ENCODE data around the gene ACBD6. TPM values are rescaled to one million over a fixed set of nuclear protein-coding genes. Genes with fewer than 3 reads are reported as not detected.

ACBD6 gene
- total RNA-seq, 1 donor from 2014 or later = 34.4 TPM

GRCh38 chr1:180545991-180546390 lies 43.6 kb upstream of the ACBD6 start:
- H3K4me3 ChIP-seq = no peak overlapping the region
- TF ChIP-seq, protein P1, sequence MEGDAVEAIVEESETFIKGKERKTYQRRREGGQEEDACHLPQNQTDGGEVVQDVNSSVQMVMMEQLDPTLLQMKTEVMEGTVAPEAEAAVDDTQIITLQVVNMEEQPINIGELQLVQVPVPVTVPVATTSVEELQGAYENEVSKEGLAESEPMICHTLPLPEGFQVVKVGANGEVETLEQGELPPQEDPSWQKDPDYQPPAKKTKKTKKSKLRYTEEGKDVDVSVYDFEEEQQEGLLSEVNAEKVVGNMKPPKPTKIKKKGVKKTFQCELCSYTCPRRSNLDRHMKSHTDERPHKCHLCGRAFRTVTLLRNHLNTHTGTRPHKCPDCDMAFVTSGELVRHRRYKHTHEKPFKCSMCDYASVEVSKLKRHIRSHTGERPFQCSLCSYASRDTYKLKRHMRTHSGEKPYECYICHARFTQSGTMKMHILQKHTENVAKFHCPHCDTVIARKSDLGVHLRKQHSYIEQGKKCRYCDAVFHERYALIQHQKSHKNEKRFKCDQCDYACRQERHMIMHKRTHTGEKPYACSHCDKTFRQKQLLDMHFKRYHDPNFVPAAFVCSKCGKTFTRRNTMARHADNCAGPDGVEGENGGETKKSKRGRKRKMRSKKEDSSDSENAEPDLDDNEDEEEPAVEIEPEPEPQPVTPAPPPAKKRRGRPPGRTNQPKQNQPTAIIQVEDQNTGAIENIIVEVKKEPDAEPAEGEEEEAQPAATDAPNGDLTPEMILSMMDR (IDR thresholded peaks at IDR 0.05) = no peak
- TF ChIP-seq POLR2AphosphoS5 (IDR thresholded peaks at IDR 0.05; ENCODE audit: insufficient read depth in 1 of 2, low read depth in 1 of 2) (no peak), POLR2A (IDR thresholded peaks at IDR 0.05) (no peak)
- H3K27ac ChIP-seq = no peak overlapping the region
- DNase-seq (ENCODE audit: extremely low spot score in 2 of 2) = no peak
- no peaks in the 10 kb centered on the region for H3K36me3 ChIP-seq
- peaks cover 8% of the 10 kb centered on the region for H3K4me1 ChIP-seq
- intact Hi-C loops (cut with DNase I) = loop anchor here (10.0 kb wide), 1 partner anchor 1829 kb away; no protein-coding TSS in a partner anchor
- no peaks in the 10 kb centered on the region for H3K9me3 ChIP-seq
- no peaks in the 10 kb centered on the region for H3K27me3 ChIP-seq

DNA sequence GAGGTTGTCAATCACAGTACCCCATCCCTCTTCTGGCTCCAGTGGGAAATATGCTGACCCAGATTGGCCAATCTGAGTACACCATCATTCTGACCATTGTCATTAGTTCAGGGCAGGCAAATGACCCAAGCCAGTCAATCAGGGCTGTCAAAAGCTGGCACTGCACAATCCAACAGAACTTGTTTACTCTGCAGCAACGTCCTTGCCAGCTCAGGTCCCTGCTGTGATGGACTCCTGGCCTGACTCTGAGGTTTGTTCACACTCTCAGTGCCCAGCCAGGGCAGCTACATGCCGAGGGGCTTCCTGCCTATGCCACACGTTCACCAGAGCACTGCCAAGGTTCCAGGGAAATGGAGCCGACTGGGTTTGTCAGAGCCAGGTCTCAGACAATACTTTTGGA lies 41.7 kb upstream of the ACBD6 start:
- no peak overlapping the region for H3K27ac ChIP-seq
- no peaks in the 10 kb centered on the region for H3K36me3 ChIP-seq
- no peak for TF ChIP-seq POLR2AphosphoS5 (IDR thresholded peaks at IDR 0.05; ENCODE audit: insufficient read depth in 1 of 2, low read depth in 1 of 2)
- TF ChIP-seq, protein P1 (IDR thresholded peaks at IDR 0.05) = no peak
- no peak for TF ChIP-seq POLR2A (IDR thresholded peaks at IDR 0.05)
- H3K4me1 ChIP-seq = peaks cover 8% of the 10 kb centered on the region
- H3K4me3 ChIP-seq = no peak overlapping the region
- intact Hi-C loops (cut with DNase I) = loop anchor here (10.0 kb wide), 1 partner anchor 1831 kb away; no protein-coding TSS in a partner anchor
- H3K27me3 ChIP-seq = no peaks in the 10 kb centered on the region
- no peak for DNase-seq (ENCODE audit: extremely low spot score in 2 of 2)
- H3K9me3 ChIP-seq = no peaks in the 10 kb centered on the region

GRCh38 chr1:180542838-180543145 lies 40.4 kb upstream of the ACBD6 start:
- no peaks in the 10 kb centered on the region for H3K36me3 ChIP-seq
- no peaks in the 10 kb centered on the region for H3K9me3 ChIP-seq
- H3K27me3 ChIP-seq = no peaks in the 10 kb centered on the region
- H3K27ac ChIP-seq = no peak overlapping the region
- DNase-seq (ENCODE audit: extremely low spot score in 2 of 2) = no peak
- peaks cover 8% of the 10 kb centered on the region for H3K4me1 ChIP-seq
- TF ChIP-seq POLR2A (IDR thresholded peaks at IDR 0.05) (no peak), POLR2AphosphoS5 (IDR thresholded peaks at IDR 0.05; ENCODE audit: insufficient read depth in 1 of 2, low read depth in 1 of 2) (no peak)
- TF ChIP-seq, protein P1 (IDR thresholded peaks at IDR 0.05) = no peak
- no peak overlapping the region for H3K4me3 ChIP-seq
- intact Hi-C loops (cut with DNase I) = loop anchor here (10.0 kb wide), 1 partner anchor 1832 kb away; no protein-coding TSS in a partner anchor

GRCh38 chr1:180542113-180542837 lies 39.9 kb upstream of the ACBD6 start:
- Histone ChIP-seq H3K27me3 (no peaks in the 10 kb centered on the region), H3K4me3 (no peak overlapping the region), H3K36me3 (no peaks in the 10 kb centered on the region), H3K4me1 (peaks cover 8% of the 10 kb centered on the region), H3K27ac (no peak overlapping the region), H3K9me3 (no peaks in the 10 kb centered on the region)
- intact Hi-C loops (cut with DNase I) = loop anchor here (10.0 kb wide), 1 partner anchor 1833 kb away; no protein-coding TSS in a partner anchor
- TF ChIP-seq POLR2AphosphoS5 (IDR thresholded peaks at IDR 0.05; ENCODE audit: insufficient read depth in 1 of 2, low read depth in 1 of 2) (no peak), POLR2A (IDR thresholded peaks at IDR 0.05) (no peak)
- TF ChIP-seq, protein P1 (IDR thresholded peaks at IDR 0.05) = no peak
- no peak for DNase-seq (ENCODE audit: extremely low spot score in 2 of 2)

Measured in vagina (tissue), 2 donors.